Epithelial cell of esophagus (primary cell): Measurements from ENCODE around the gene SLC28A3.

Source experiments
- DNase-seq: peaks from one replicate; pipeline ENCODE4 v3.0.0; 2010; ENCODE audit warnings: low read depth
- H3K4me3 ChIP-seq: 2 replicates; pipeline ENCODE4 v1.5.1; 2011; ENCODE audit warnings: mild to moderate bottlenecking, low read length, control low read depth
- CTCF ChIP-seq: IDR thresholded peaks from 2 replicates; pipeline ENCODE4 v1.5.1; 2011; ENCODE audit warnings: low read depth, mild to moderate bottlenecking, low read length, control low read depth, inconsistent platforms; ENCODE audit not compliant: insufficient read depth; ENCODE audit errors: missing control alignments

The SLC28A3 gene

DNA sequence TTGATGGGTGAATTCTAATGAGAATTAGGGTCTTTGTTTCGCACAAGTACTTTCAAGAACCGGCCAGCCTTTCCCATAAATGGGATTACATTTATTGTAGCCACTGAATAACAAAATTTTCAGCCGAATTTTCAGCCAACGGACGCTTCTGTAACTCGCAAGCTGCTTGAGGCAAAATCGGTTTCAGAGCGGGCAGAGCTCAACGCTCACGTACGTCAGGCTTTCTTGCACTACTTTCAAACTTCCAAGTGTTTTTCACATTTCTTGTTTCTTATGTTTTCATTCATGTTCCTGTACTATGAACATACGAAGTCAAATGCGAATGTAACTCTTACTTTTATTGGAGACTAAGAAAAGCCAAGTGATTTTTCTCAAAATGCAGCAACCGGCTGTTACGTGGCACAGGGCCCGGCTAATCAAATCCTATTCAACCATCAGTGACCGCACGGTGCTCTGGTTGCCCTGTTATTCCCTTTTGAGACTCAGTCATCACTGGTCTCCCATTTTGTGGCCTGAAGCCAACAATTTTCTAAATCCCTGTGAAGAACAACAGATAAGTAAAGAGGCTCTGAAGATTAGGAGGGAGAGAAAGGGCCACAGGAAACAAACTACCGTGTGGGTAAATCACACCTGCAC is 68.5 kb downstream of the SLC28A3 start:
- H3K4me3 ChIP-seq = no peak overlapping the region
- TF ChIP-seq CTCF = no peak
- no peak for DNase-seq

GRCh38 chr9:84271531-84271900 is 69.0 kb downstream of the SLC28A3 start:
- H3K4me3 ChIP-seq = no peak overlapping the region
- no peak for TF ChIP-seq CTCF
- peak; percentile 29 for DNase-seq

DNA sequence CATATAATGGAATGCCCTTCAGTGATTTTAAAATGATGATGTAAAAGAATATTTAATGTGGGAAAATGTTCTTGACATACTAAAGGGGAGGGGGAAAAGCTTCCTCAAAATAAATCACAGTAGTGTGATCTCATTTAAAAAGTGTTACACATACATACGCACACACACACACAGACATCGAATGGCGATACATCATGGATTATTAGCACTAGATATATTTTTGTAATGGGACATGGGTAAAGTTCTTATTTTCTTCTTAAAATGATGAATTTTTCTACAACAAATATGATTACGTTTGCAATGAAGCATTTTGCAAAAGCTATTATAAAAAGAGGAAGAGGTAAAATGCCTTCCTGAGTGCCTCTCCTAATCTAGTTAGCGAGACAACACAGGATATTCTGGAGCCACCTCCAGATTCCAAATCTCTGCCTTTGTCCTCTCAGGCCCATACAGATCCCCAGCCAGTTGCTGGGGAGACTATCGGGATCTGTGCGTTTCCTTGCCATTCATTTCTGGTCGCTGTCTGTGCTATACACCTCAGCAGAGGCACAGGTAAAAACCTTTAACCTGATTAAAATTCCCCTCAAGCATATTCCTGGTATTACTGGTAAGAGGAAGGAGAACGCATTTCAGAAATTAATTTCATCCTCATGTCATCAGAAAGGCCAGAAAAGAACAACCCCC is 69.6 kb downstream of the SLC28A3 start:
- H3K4me3 ChIP-seq = no peak overlapping the region
- no peak for TF ChIP-seq CTCF
- no peak for DNase-seq

DNA sequence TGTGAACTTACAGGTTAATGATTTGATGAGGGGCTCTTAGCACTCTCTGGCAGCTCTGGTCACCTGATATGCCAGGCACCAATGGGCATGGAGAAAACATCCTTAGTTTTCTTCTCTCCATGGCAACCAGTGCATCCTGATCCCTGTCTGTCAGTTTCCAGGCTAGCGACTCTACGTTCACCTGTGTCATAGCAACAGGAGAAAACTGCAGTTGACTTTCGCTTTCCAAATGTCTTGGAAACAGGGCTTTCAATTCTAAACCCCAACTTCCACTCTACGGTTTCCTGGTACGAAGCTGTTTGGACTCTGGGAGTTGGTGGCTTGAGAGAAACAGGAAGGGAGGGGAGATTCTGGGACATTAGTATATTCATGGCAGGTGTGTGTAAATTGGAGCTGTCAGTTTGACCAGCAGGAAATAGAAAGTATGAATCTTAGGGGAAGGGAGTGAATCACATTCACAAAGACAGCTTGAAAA is 74.4 kb downstream of the SLC28A3 start:
- no peak for TF ChIP-seq CTCF
- DNase-seq = peak; percentile 16
- H3K4me3 ChIP-seq = no peak overlapping the region

- no peak for DNase-seq
- TF ChIP-seq CTCF = no peak
- H3K4me3 ChIP-seq = no peak overlapping the region
Observed at GRCh38 chr9:84264307-84265029, 76.1 kb downstream of the SLC28A3 start.

GRCh38 chr9:84261070-84261746 is 79.3 kb downstream of the SLC28A3 start:
- DNase-seq = peak; percentile 83
- peak; percentile 95 for TF ChIP-seq CTCF
- no peak overlapping the region for H3K4me3 ChIP-seq
